OCI-LY7 (cell line): ENCODE results near the gene SPSB3. TPM values are rescaled to one million over a fixed set of nuclear protein-coding genes. Genes with fewer than 3 reads are reported as not detected.

Experiments
- BruUV-seq: library from RNA; stranded (reverse); fragments of 400-500 nt; replicated peaks from 2 replicates; lab custom pipeline; 2021; lab: Mats Ljungman, UMichigan
- CTCF ChIA-PET: fragments of 300-600 bp; sonication (Branson Sonifier 250); formaldehyde crosslinking; loops from one replicate; lab custom pipeline; 2022; ENCODE audit warnings: antibody characterized with exemption; ENCODE audit not compliant: unreplicated experiment; lab: Charles Lee
- POLR2A ChIA-PET: fragments of 300-600 bp; sonication (Branson Sonifier 250); formaldehyde crosslinking; loops from one replicate; lab custom pipeline; 2022; ENCODE audit warnings: antibody characterized with exemption; lab: Charles Lee
- DNase-seq: peaks from one replicate; pipeline ENCODE4 v3.0.0-alpha.2; 2015; ENCODE audit warnings: low spot score
- H2AFZ ChIP-seq: fragments of 200-600 bp; sonication (generic), shearing (Covaris generic); 2 replicates; pipeline ENCODE4 v1.6.1; 2014; ENCODE audit warnings: mild to moderate bottlenecking, antibody characterized with exemption, low read length, moderate library complexity
- H3K27ac ChIP-seq: fragments of 200-600 bp; sonication (generic); 2 replicates; pipeline ENCODE4 v1.5.1; 2014; ENCODE audit warnings: mixed run types, low read depth, mild to moderate bottlenecking, moderate library complexity, low read length, inconsistent platforms; ENCODE audit not compliant: poor library complexity, severe bottlenecking
- H3K36me3 ChIP-seq: fragments of 200-600 bp; sonication (generic); 2 replicates; pipeline ENCODE4 v1.6.1; 2014; ENCODE audit warnings: mild to moderate bottlenecking, antibody characterized with exemption, low read length, moderate library complexity, mixed read lengths; ENCODE audit not compliant: insufficient read depth
- H3K4me1 ChIP-seq: fragments of 200-600 bp; sonication (generic); 2 replicates; pipeline ENCODE4 v1.5.1; 2014; ENCODE audit warnings: mild to moderate bottlenecking, low read length; ENCODE audit not compliant: insufficient read depth, poor library complexity, severe bottlenecking
- H3K4me2 ChIP-seq: fragments of 200-600 bp; sonication (generic); 2 replicates; pipeline ENCODE4 v1.6.1; 2014; ENCODE audit warnings: mild to moderate bottlenecking, low read length
- H3K4me3 ChIP-seq: fragments of 200-600 bp; sonication (generic); 2 replicates; pipeline ENCODE4 v1.5.1; 2014; ENCODE audit warnings: mild to moderate bottlenecking, low read depth, low read length; ENCODE audit not compliant: poor library complexity, severe bottlenecking
- H3K79me2 ChIP-seq: fragments of 200-600 bp; sonication (generic); 2 replicates; pipeline ENCODE4 v1.6.1; 2016; ENCODE audit warnings: low read depth, mild to moderate bottlenecking, low read length, moderate library complexity, mixed read lengths; ENCODE audit not compliant: insufficient read depth
- H3K9me2 ChIP-seq: fragments of 200-600 bp; sonication (generic); 2 replicates; pipeline ENCODE4 v1.6.1; 2016; ENCODE audit warnings: mild to moderate bottlenecking, low read length, mixed read lengths; ENCODE audit not compliant: insufficient read depth
- H3K9me3 ChIP-seq: fragments of 200-600 bp; sonication (generic); 2 replicates; pipeline ENCODE4 v1.6.1; 2014; ENCODE audit warnings: mild to moderate bottlenecking, mixed run types, low read length, mixed read lengths
- H4K20me1 ChIP-seq: fragments of 200-600 bp; sonication (generic); 2 replicates; pipeline ENCODE4 v1.6.1; 2014; ENCODE audit warnings: mild to moderate bottlenecking, antibody characterized with exemption, low read length, moderate library complexity, mixed read lengths; ENCODE audit not compliant: insufficient read depth
- CTCF ChIP-seq: fragments of 200-600 bp; sonication (generic); conservative IDR thresholded peaks from 2 replicates; pipeline ENCODE4 v1.5.1; 2014; ENCODE audit warnings: mild to moderate bottlenecking, antibody characterized with exemption, low read length, moderate library complexity, mixed read lengths
- EZH2phosphoT487 ChIP-seq: fragments of 200-600 bp; sonication (generic); IDR thresholded peaks from 2 replicates; pipeline ENCODE4 v1.6.1; 2018; ENCODE audit warnings: low read depth, borderline replicate concordance, mild to moderate bottlenecking, mixed run types, antibody characterized with exemption, low read length, moderate library complexity, mixed read lengths
- intact Hi-C: fragments of 100-400 bp; cut with micrococcal nuclease; formaldehyde crosslinking; loops from one replicate; pipeline ENCODE4 v1.10.0; 2022; ENCODE audit not compliant: unreplicated experiment
- total RNA-seq, 2 experiments: library from RNA; depleted of rRNA in 1 of 2; stranded (reverse); fragments of >200 nt in 1 of 2; shearing (Covaris generic) in 1 of 2; gene quantifications; 2 replicates each; pipeline ENCODE4 v1.2.3, GENCODE V29; 2014 to 2022

The SPSB3 gene
- total RNA-seq, 2 experiments from 2014 or later: 33.6 to 52.4 TPM

GRCh38 chr16:1752853-1753252, 29.5 kb downstream of the SPSB3 start:
- Histone ChIP-seq H3K79me2 (no peaks in the 10 kb centered on the region), H3K9me3 (no peaks in the 10 kb centered on the region), H3K36me3 (peaks cover 43% of the 10 kb centered on the region), H3K4me1 (no peaks in the 10 kb centered on the region), H3K9me2 (no peaks in the 10 kb centered on the region), H3K4me2 (no peak overlapping the region), H3K4me3 (no peak overlapping the region), H2AFZ (no peak overlapping the region), H3K27ac (no peak overlapping the region), H4K20me1 (no peaks in the 10 kb centered on the region)
- CTCF ChIA-PET: no interaction called here
- DNase-seq: no peak
- BruUV-seq: no TSS peak
- POLR2A ChIA-PET: no interaction called here
- no peak for TF ChIP-seq EZH2phosphoT487
- TF ChIP-seq CTCF: no peak
- intact Hi-C loops: no loop called here

- CTCF ChIA-PET: no interaction called here
- H3K36me3 ChIP-seq: peaks cover 50% of the 10 kb centered on the region
- no peaks in the 10 kb centered on the region for H3K4me1 ChIP-seq
- TF ChIP-seq EZH2phosphoT487: no peak
- no peak for TF ChIP-seq CTCF
- no peaks in the 10 kb centered on the region for H3K79me2 ChIP-seq
- DNase-seq: no peak
- no peaks in the 10 kb centered on the region for H4K20me1 ChIP-seq
- H2AFZ ChIP-seq: no peak overlapping the region
- H3K27ac ChIP-seq: no peak overlapping the region
- H3K9me3 ChIP-seq: no peaks in the 10 kb centered on the region
- POLR2A ChIA-PET: interaction anchor here (0.6 kb wide), 1 partner anchor 278 kb away, joined by 3 read pairs; no protein-coding TSS in a partner anchor
- BruUV-seq: no TSS peak
- H3K4me2 ChIP-seq: no peak overlapping the region
- no peaks in the 10 kb centered on the region for H3K9me2 ChIP-seq
- intact Hi-C loops: no loop called here
- no peak overlapping the region for H3K4me3 ChIP-seq
Observed at GRCh38 chr16:1751946-1752345, 30.4 kb downstream of the SPSB3 start.

- no TSS peak for BruUV-seq
- Histone ChIP-seq H3K4me2 (no peak overlapping the region), H3K4me1 (no peaks in the 10 kb centered on the region), H3K9me2 (no peaks in the 10 kb centered on the region), H3K79me2 (no peaks in the 10 kb centered on the region), H3K36me3 (peaks cover 58% of the 10 kb centered on the region), H3K4me3 (no peak overlapping the region), H2AFZ (no peak overlapping the region), H4K20me1 (no peaks in the 10 kb centered on the region), H3K9me3 (no peaks in the 10 kb centered on the region), H3K27ac (no peak overlapping the region)
- ChIA-PET CTCF (no interaction called here), POLR2A (no interaction called here)
- intact Hi-C loops: no loop called here
- TF ChIP-seq CTCF: no peak
- TF ChIP-seq EZH2phosphoT487: no peak
- DNase-seq: no peak
Observed at GRCh38 chr16:1749152-1750117, 32.9 kb downstream of the SPSB3 start.
